ENCODE data around the gene TCAP. TPM values are rescaled to one million over a fixed set of nuclear protein-coding genes. Genes with fewer than 3 reads are reported as not detected.

TCAP gene
- total RNA-seq, 4 donors from 2014 or later: 0.25 to 3.6 (median 1.5) TPM

DNA sequence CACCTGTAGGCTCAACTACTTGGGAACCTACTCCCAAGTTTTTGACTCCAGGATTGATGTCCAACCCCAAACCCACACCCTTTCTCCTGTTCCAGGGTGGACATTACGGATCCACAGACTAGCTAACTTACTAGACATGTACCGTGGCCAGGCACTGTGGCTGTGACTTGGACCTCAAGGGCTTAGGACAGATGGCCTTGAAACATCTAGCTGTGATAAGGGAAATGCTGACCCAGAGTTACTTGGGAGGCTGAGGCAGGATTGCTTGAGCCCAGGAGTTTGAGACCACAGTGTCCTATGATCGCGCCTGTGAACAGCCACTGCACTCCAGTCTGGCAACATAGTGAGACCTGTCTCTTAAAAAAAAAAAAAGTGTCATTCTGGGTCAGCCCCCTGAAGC lies 24.1 kb upstream of the TCAP start:
- no peak for ATAC-seq
- H3K9me3 ChIP-seq: no peaks in the 10 kb centered on the region
- no peak for TF ChIP-seq POLR2AphosphoS5 (IDR thresholded peaks at IDR 0.05)
- TF ChIP-seq, protein P1, sequence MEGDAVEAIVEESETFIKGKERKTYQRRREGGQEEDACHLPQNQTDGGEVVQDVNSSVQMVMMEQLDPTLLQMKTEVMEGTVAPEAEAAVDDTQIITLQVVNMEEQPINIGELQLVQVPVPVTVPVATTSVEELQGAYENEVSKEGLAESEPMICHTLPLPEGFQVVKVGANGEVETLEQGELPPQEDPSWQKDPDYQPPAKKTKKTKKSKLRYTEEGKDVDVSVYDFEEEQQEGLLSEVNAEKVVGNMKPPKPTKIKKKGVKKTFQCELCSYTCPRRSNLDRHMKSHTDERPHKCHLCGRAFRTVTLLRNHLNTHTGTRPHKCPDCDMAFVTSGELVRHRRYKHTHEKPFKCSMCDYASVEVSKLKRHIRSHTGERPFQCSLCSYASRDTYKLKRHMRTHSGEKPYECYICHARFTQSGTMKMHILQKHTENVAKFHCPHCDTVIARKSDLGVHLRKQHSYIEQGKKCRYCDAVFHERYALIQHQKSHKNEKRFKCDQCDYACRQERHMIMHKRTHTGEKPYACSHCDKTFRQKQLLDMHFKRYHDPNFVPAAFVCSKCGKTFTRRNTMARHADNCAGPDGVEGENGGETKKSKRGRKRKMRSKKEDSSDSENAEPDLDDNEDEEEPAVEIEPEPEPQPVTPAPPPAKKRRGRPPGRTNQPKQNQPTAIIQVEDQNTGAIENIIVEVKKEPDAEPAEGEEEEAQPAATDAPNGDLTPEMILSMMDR (IDR thresholded peaks at IDR 0.05): no peak
- no peak for TF ChIP-seq EP300 (IDR thresholded peaks at IDR 0.05)
- no peak for TF ChIP-seq POLR2A (IDR thresholded peaks at IDR 0.05)
- H3K27ac ChIP-seq: no peak overlapping the region
- no peaks in the 10 kb centered on the region for H3K27me3 ChIP-seq
- WGBS, 2 donors (ENCODE audit: low coverage in 1 of 2): 100% methylated on average over 2 of the region's 4 CpGs; no CpG with 5 or more reads in 1 of the 2 donors
- peaks cover 0 to 78% (median 27%) of the 10 kb centered on the region in 3 donors for H3K4me1 ChIP-seq
- peaks cover 0 to under 1% of the 10 kb centered on the region in 2 donors for H3K36me3 ChIP-seq
- H3K4me3 ChIP-seq: no peak overlapping the region

DNA sequence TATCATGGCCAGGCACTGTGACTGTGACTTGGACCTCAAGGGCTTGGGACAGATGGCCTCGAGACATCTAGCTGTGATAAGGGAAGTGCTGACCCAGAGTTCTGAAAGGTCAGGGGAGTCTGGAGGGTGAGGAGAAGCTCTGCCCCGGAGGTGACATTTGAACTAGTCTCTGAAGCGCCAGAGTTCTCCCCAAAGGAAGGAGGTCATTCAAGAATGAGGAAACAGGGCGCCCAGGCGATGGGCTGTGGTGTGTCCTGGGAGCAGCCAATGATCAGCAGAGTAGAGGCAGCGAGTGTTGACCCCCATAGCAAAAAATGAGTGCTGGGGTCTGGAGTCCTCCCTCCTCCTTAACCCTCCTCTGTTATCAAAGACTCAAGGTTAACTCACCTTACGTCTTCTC lies 23.3 kb upstream of the TCAP start:
- H3K9me3 ChIP-seq: no peaks in the 10 kb centered on the region
- TF ChIP-seq POLR2A (IDR thresholded peaks at IDR 0.05): no peak
- TF ChIP-seq EP300 (IDR thresholded peaks at IDR 0.05): no peak
- TF ChIP-seq, protein P1 (IDR thresholded peaks at IDR 0.05): no peak
- TF ChIP-seq POLR2AphosphoS5 (IDR thresholded peaks at IDR 0.05): no peak
- no peak overlapping the region for H3K27ac ChIP-seq
- no peak for ATAC-seq
- H3K36me3 ChIP-seq: peaks cover 0 to 6% of the 10 kb centered on the region in 2 donors
- no peaks in the 10 kb centered on the region for H3K27me3 ChIP-seq
- peaks cover 0 to 71% (median 22%) of the 10 kb centered on the region in 3 donors for H3K4me1 ChIP-seq
- 65% methylated on average over 5 of the region's 7 CpGs; no CpG with 5 or more reads in 1 of the 2 donors for WGBS, 2 donors (ENCODE audit: low coverage in 1 of 2)
- H3K4me3 ChIP-seq: no peak overlapping the region

- TF ChIP-seq EP300 (IDR thresholded peaks at IDR 0.05) (no peak), POLR2AphosphoS5 (IDR thresholded peaks at IDR 0.05) (no peak), POLR2A (IDR thresholded peaks at IDR 0.05) (no peak)
- TF ChIP-seq, protein P1 (IDR thresholded peaks at IDR 0.05): no peak
- no peak for ATAC-seq
- WGBS, 2 donors (ENCODE audit: low coverage in 1 of 2): 79 to 90% methylated on average over 5 to 6 of the region's 9 CpGs
- Histone ChIP-seq H3K4me1 (peaks cover 0 to 71% (median 22%) of the 10 kb centered on the region in 3 donors), H3K36me3 (peaks cover 0 to 6% of the 10 kb centered on the region in 2 donors), H3K9me3 (no peaks in the 10 kb centered on the region), H3K4me3 (no peak overlapping the region), H3K27ac (no peak overlapping the region), H3K27me3 (no peaks in the 10 kb centered on the region)
These were observed 22.7 kb upstream of the TCAP start for GRCh38 chr17:39642291-39643074.

DNA sequence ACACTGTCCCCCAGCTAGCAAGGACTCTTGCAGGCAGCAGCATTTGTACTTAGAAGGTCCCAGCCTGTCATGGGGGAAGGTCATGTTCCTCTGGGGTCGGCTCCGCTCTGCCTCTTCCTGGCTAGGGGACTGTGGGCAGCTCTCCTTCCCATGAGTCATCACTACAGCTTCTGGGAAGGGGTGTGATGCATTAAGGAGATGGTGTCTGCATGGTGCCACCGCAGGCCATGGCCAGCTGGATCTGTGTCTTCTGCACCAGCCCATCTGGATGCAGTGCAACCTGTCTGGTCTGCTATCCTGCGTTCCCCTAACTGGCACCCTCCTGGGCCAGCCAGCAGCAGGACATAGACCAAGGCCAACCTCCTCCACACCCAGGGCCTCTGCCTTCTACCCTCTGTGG lies 21.9 kb upstream of the TCAP start:
- Histone ChIP-seq H3K27ac (no peak overlapping the region), H3K9me3 (no peaks in the 10 kb centered on the region), H3K27me3 (no peaks in the 10 kb centered on the region), H3K36me3 (peaks cover 0 to 6% of the 10 kb centered on the region in 2 donors), H3K4me1 (peaks cover 0 to 63% (median 15%) of the 10 kb centered on the region in 3 donors), H3K4me3 (no peak overlapping the region)
- WGBS, 2 donors (ENCODE audit: low coverage in 1 of 2): 100% methylated on average over 1 of the region's 4 CpGs; no CpG with 5 or more reads in 1 of the 2 donors
- ATAC-seq: no peak
- TF ChIP-seq POLR2A (IDR thresholded peaks at IDR 0.05): no peak
- no peak for TF ChIP-seq POLR2AphosphoS5 (IDR thresholded peaks at IDR 0.05)
- no peak for TF ChIP-seq EP300 (IDR thresholded peaks at IDR 0.05)
- TF ChIP-seq, protein P1 (IDR thresholded peaks at IDR 0.05): no peak

GRCh38 chr17:39647256-39647655 lies 17.9 kb upstream of the TCAP start:
- no peaks in the 10 kb centered on the region for H3K27me3 ChIP-seq
- H3K27ac ChIP-seq: no peak overlapping the region
- H3K4me3 ChIP-seq: no peak overlapping the region
- ATAC-seq: no peak
- no peak for TF ChIP-seq POLR2AphosphoS5 (IDR thresholded peaks at IDR 0.05)
- TF ChIP-seq, protein P1 (IDR thresholded peaks at IDR 0.05): no peak
- no peak for TF ChIP-seq POLR2A (IDR thresholded peaks at IDR 0.05)
- no peak for TF ChIP-seq EP300 (IDR thresholded peaks at IDR 0.05)
- peaks cover 0 to 34% (median 0%) of the 10 kb centered on the region in 3 donors for H3K4me1 ChIP-seq
- peaks cover 0 to 6% of the 10 kb centered on the region in 2 donors for H3K36me3 ChIP-seq
- WGBS, 2 donors (ENCODE audit: low coverage in 1 of 2): 70% methylated on average over 2 of the region's 5 CpGs; no CpG with 5 or more reads in 1 of the 2 donors
- H3K9me3 ChIP-seq: no peaks in the 10 kb centered on the region

Measured in gastroesophageal sphincter (tissue), 4 donors.